C1 segment of cervical spinal cord (tissue), 14 donors: ENCODE measurements around the gene ACSS2.
A peak's percentile ranks its signal among the peaks of the same experiment; 100 is the strongest.

Source experiments
- DNase-seq, 14 donors: peaks; one replicate each; lab custom pipeline; 2025; lab: John Stamatoyannopoulos, UW

The ACSS2 gene

DNA sequence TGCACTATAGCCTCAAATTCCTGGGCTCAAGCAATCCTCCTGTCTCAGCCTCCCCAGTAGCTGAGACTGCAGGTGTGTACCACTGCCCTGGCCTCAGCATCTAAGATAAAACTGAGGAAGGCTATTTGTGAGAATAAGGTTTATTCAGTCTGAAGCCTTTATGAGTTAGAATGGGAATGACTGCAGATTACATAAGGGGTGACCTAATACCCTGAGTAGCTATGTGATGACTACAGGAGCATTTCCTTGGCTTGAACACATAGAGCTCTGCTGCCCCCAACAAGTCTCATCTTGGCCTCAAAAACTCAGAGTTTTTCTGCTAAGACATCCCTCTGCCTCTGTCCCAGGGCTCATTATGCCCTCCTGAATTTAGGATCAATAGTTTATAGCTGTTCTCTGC, 71.6 kb downstream of the ACSS2 start:
- DNase-seq, result no peak

DNA sequence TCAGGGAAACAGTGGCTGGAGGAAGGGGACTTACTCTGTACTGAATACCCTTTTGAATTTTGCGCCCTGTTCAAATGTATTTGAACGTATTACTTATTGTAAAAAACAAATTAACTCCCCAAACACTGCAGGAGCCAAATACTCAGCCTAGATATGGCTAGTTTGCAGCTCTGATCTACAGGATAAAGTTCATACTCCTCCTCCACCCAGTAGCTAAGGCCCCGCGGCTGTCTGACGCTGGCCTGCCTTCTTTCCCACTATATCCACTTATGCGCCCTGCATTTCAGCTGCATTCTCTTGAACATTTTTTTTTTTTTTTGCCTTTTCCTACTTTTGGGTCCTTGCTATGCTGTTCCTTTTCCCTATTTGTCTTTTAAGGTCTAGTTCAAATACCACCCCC, 72.7 kb downstream of the ACSS2 start:
- no peak for DNase-seq

DNA sequence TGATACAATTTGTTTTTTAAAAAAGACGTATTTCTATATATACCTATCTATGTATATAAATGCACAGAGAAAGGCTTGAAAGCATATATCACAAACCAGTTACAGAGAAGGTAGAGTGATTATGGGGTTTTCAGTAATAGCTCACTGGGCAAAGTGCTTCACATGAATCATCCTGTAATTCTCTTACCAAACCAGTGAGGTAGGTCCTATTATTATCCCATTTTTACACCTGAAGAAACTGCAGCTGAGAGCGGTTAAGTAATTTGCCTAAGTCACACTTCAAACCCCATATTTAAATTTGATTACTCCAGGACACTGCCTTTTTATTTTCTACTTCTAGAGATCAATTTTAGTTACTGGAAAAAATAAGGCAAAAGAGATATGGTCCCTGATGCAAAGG, 74.8 kb downstream of the ACSS2 start:
- DNase-seq, result no peak

DNA sequence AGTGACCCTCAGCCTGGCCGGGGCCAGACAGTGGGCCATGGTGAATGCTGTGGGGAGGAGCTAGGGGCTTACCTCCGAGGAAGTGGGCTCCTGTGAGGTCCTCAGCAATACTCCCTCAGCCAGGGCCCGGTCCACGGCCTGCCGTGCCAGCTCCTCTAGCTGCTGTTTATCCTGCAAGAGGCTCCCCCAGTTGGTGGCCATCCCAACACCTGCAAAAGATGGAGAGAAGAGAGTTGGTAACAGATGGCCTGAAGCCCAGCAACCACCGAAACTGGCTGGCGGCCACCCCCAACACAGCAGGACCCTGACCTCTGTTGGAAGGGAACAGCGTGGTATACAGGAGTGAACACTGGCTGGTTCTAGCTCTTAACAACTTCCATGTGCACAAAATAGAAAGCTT, 75.2 kb downstream of the ACSS2 start:
- no peak for DNase-seq

DNA sequence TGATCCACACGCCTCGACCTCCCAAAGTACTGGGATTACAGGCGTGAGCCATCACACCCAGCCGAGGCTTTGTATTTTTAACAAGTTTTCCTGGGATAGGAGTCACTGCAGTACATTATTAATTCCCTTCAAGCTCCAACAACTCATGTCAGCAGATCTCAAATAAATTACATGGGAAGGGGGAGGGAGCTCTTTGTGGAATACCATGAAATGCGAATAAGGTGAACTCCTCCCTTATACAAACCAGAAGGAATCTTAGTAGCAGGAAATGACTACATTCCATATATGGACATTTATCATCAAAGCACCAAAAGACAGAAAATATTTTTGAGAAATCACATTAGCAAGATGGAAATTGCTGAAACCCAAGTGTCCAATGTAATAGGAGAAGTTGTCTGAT, 76.3 kb downstream of the ACSS2 start:
- no peak for DNase-seq

DNA sequence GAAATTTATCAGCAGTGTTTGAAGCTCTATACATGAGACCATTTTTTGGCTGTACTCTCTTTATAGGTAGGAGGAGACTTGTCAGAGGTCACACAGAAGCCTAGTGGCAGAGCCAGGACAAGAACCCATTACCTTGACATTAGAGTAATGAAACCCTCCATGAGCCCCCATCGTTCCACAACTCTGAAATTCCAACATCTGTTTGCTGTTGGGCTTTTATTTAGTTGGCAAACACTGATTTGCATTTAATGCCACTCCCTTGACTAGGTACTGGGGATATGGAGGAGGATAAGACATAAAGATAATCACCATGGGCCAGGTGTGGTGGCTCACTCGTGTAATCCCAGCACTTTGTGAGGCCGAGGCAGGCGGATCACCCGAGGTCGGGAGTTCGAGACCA, 77.5 kb downstream of the ACSS2 start:
- DNase-seq, result no peak

DNA sequence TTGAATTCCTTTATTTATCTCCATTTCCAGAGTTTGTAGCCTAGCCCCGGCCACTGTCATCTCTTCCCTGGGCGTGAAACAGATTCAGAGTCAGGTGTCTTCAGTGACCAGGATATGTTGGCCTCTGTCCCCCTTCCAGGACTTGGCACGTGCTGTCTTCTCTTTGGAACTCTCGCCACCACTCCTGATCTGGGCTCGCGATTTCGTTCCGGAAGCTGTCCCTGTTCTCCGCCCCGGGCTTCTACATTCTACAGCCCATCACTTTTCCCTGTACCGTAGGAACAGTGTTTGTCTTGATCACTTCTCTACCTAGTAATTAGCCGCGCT, 78.5 kb downstream of the ACSS2 start:
- DNase-seq, result peak in 2 of 14 donors; percentile 52 to 71

DNA sequence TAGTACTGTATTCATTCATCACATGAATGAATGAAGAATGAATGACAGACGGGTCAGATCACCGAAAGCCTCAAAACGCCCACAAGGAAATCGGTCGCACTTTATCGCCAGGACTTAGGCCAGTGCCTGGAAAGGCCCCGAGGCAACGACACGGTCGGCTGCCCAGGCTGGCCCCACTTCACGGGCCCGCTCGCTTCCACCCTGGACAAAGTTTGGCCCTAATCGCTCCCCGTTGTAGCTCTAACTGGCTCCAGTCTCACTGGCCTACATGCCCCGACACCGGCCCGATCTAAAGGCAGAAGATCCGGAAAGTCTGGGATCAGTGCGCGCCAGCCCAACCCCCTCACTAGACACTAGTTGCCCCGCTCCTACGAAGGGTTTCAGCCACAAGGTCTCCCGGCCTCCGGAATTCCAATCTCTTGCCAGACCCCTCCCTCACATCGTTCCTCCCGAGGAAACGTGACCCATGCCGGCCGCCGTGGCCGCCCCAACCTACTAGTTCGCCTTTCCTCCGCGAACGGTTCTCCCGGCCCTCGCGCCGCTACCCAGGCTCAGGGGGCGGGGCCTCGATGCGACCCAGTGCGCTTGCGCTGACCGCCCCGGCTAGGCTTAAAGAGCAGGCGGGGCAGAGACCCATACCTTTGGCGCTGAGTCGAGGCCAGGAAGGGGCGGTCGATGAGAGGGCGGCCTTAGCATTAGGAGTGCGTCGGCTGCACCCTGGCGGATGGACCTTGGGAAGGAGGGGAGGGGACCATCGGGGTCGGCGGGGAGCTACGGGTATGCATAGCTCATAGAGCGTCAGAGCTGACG, 79.0 kb downstream of the ACSS2 start, which contains the start of the genes GSS and MYH7B:
TSS of gene GSS (minus strand) at position 576 of the 810 bp plus-strand sequence. CDS start 3,954 bp downstream, outside the sequence.
TSS of gene MYH7B (plus strand) at position 638 of the 810 bp plus-strand sequence. CDS start 22,138 bp downstream, outside the sequence.
- peak; percentile 88 to 98 (median 93) for DNase-seq

DNA sequence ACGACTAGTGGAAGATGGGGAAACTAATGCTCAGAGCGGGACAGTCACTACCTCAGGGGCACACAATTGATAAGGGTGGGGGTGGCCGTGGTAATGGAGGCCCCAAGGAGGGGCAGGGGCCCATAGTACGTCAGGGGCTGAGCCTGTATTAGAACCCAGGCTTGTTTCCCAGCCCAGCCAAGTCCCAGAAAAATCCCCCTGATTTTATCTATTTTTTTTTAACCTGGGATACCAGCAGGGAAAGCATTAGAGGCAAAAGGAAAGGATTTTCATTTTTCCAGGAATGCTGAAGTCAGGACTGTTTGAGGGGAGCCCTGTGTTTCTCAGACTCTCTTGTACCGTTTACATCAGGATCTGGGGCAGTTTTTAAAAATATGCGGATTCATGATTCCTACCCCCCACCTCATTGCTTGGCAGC, 79.6 kb downstream of the ACSS2 start:
- DNase-seq, result no peak

DNA sequence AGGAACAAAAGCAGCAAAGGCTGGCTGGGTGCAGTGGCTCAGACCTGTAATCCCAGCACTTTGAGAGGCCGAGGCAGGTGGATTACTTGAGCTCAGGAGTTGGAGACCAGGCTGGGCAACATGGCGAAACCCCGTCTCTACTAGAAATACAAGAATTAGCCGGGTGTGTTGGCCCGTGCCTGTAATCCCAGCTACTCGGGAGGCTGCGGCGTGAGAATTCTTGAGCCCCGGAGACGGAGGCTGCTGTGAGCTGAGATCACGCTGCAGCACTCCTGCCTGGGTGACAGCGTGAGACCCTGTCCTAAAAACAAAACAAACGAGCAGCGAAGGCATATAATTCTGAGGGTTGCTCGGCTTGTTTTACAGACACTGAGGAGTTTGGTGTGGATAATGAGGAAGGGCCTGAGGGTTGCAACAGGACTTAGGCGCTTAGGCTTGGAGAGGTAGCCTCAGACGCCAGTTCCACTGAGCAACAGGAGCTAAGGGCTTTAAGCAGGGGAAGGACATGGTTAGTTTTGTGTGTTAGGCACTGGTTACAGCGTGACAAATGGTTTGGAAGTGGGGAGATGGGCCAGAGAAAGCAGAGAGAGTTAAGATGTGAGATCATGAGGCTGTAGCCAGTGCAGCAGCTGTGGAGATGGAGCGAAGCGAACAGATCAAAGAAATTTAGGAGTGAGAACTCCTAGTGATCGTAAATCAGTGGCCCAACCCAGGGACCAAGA, 80.5 kb downstream of the ACSS2 start:
- no peak for DNase-seq

DNA sequence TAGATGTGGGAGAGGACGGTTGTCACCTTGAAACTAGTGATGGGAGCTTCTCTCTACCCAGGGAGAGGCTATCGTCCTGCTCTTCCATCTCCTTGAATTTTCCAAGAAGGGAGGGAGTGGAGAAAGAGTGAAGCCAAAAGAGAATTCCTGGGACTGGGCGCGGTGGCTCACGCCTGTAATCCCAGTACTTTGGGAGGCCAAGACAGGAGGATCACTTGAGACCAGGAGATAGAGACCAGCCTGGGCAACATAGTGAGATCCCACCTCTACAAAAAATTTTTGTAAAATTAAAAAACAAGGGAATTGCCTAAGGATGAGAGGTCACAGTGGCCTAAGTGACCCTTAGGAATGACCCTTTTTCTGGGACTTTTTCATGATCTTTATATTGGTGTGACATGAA, 88.1 kb downstream of the ACSS2 start:
- no peak for DNase-seq

DNA sequence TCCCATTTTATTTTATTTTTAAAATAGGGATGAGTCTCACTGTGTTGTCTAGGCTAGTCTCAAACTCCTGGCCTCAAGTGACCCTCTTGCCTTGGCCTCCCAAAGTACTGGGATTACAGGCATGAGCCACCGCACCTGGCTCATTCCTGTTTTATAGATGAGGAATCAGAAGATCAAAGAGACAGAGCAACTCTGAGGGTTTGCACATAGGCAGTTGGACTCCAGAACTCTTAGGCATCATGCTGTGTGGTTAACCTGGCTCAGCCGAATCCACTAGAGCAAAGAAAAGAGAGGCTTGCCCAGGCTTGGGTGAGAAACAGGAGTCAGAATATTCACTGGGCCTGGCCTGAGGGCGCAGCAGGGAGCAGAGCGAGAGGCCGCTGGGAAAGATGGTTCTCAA, 88.6 kb downstream of the ACSS2 start:
- DNase-seq, result no peak

DNA sequence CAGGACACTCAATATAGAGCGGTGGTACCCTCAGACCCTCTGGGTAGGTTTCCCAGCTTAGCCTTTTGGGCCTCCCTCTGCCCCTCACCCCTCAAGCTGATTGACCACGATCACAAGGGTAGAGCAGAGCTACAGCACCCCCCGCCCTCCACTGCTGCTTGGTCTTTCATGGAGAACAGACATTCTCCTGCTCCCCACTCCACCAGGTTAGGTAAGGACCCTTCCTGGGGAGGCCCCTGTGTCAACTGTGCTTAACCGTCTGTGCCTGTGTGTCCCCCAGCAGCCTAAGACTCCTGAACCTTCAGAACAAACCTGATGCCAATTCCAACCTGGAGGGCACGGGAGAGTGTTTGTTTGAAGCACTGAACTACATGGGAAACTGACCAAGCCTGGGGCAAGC, 91.0 kb downstream of the ACSS2 start:
- no peak for DNase-seq

DNA sequence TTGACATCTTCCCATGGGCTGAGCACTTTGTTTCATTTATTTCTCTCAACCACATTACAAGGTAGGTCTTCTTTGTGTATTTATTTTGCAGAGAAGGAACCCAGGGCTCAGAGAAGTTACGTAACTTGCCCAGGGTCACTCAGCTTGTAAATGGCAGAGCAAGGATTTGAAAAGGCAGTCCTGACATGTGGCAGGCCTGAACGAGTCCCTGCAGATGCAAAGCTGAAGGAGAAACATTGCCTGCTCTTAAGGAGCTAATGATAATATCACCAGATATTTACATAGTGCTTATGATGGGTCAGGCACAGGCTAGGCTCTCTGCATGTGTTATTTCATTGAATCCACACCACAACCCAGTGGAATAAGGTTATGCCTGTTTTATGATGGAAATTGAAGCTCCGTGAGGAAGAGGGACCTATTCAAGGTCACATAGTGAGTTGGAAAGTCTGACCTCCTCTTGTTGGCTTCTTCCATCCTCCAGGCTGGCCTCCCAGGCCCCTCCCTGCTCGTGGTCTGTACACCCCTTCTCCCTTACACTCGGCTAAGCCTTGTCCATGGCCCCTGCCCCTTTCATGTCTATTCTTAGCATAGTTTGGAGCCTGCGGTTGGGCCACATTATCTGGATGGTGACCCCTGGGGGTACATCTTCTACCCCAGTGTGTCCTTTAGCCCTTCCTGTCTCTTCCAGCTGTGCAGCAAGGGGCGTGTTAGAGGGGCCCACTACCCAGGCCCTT, 91.8 kb downstream of the ACSS2 start:
- no peak for DNase-seq

DNA sequence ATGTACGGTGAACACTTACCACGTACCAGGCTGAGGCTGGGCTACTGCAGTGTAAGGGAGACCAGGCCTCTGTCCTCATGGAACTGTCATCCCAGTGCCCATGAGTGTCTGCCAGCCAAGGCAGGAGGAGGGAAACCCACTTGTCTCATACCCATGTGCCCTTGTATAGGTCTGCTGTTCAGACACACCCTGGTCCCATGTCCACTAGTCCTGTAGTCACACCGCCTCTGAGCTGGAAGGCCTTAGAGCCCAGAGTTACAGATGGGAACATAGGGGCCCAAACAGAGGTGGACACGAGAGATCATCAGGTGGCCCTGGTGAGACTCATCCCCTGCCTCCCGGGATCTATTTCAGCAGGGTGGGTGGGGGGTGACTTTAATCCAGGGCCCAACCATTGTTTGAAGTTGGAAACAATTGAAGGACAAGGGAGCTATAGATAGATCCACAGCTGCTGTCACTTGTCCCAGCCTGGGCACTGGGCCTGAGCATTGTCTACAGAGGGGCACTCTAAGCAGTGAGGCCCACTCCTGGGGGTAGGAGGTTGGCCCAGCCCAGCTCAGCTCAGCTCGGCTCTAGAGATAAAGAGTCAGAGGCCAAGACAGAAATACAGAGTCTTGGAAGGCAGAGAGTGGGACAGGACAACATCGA, 93.9 kb downstream of the ACSS2 start:
- DNase-seq, result peak in 9 of 14 donors; percentile 18 to 58 (median 32)

DNA sequence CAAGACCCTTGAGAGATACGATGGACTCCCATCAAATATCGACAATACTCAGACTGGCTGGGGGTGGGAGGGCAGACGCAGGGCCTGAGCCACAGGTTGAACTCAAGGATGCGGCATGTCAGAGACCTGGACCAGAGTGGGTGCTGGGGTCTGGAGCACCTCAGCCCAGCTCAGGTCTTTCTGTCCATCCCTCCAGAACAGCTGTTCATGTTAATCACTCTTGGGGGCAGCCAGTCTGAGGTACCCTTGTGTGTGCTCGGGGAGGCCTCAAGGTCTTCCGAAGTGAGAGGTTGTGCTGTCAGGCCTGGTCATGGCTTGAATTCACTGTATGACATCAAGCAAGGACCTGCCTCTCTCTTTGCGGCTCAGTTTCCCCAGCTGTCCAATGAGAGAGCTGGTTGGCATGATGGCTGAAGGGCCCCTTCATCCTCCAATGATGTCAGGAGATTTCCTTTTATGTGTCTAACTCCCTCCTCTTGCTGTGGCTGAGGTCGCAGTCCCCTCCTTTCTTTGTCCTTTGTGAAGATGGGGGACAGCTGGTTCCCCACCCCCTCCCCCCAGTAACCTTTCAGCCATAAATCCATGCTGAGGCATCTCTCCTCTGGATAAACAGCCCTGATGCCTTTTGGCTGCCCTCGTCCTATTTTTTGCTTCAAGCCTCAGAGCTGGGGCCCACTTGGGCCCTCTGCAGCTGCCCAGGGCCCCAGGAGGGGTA, 94.6 kb downstream of the ACSS2 start:
- no peak for DNase-seq

DNA sequence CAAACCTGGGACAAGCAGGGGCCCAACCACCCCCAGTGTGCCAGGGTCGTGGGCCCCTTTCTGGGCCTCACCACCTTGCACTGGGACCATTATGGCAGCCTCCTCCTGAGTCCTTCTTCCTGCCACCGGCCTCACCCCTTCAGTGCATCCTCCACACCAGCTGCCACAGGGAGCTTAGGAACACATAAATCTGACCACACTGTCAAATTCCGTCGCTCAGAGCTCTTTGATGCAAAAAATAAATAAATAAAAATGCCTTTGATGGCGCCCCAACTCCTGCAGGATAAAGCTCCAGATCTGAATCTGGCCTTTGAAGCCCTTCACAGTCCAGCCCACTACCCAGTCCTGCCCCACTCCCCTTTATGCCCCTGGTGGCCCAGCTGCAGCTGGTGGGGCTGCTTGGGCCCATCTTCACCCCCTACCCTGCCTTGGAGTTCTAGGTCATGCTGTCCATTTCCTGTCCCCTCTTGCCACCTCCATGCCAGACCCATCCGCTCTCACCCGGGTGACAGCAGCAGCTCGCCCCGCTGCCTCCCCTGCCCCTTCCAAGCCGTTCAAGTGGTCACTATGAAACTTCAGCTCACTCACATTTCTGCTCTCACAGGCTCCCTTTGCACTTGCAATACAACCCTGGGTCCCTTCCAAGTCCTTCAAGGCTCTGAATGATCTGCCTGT, 95.3 kb downstream of the ACSS2 start:
- DNase-seq, result no peak

DNA sequence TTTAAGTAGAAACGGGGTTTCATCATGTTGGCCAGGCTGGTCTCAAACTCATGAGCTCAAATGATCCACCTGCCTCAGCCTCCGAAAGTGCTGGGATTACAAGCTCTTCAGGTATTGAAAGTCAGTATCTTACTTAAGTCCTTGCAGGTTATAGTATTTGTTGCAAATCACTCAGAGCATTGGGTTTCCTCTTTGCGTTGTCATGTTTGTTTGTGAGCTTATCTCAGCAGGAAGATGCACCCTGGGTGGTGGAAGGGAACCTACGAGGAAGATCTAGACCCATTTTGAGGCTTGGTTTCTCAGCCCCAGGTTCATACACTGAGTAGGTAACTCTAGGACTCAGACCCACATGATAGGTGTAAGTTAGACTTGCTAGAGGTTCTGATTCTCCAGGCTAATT, 97.8 kb downstream of the ACSS2 start:
- no peak for DNase-seq

DNA sequence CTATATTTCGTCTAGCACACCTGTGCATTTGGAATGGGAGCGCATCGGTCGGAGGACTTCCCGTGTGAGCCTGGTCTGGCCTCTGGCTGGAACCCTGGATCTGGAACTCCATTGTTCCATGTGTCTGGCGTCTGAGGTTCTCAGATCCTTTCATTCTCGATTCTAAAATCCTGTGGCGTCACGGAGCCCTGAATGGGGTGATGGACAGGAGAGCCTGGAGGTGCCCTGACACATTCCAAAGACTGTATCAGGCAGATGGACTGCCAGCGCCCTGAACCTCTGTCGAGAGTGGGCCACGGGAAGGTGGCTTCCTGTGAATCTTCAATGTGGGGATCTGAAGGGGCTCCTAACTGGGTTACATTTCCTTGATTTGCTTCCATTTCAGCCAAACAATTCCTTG, 99.9 kb downstream of the ACSS2 start:
- DNase-seq, result no peak
